Astrocyte of the hippocampus (primary cell): ENCODE results near the gene TP53BP1.
A peak's percentile ranks its signal among the peaks of the same experiment; 100 is the strongest.
"Not testable (repeated sequence)": the region's sequence is repeated elsewhere in the genome, so short reads cannot be mapped to it uniquely, and the experiment has no call there.

Source experiments
- DNase-seq: peaks from one replicate; pipeline ENCODE4 v3.0.0; 2011; ENCODE audit warnings: low read depth, low spot score

TP53BP1 gene

GRCh38 chr15:43492673-43493601 lies at the start of gene TP53BP1:
Gene TP53BP1, minus strand, starts transcription at chr15:43493156. Its CDS starts 113 bp downstream, at chr15:43493043.
- peak; percentile 98 for DNase-seq

- DNase-seq, result no peak
Observed at GRCh38 chr15:43541785-43542184, 48.8 kb upstream of the TP53BP1 start.

GRCh38 chr15:43538091-43538490 lies 45.1 kb upstream of the TP53BP1 start:
- DNase-seq, result no peak

GRCh38 chr15:43534897-43535296 lies 41.9 kb upstream of the TP53BP1 start:
- no peak for DNase-seq

GRCh38 chr15:43532826-43533225 lies 39.9 kb upstream of the TP53BP1 start:
- not testable (repeated sequence) for DNase-seq

- DNase-seq, result no peak
Observed at GRCh38 chr15:43531018-43531670, 38.2 kb upstream of the TP53BP1 start.

GRCh38 chr15:43529587-43530345 lies 36.8 kb upstream of the TP53BP1 start:
- no peak for DNase-seq

- no peak for DNase-seq
Observed at GRCh38 chr15:43529141-43529540, 36.2 kb upstream of the TP53BP1 start.

- no peak for DNase-seq
Observed at GRCh38 chr15:43528542-43529007, 35.6 kb upstream of the TP53BP1 start.

- no peak for DNase-seq
Observed at GRCh38 chr15:43527802-43528541, 35.0 kb upstream of the TP53BP1 start.

GRCh38 chr15:43527016-43527801 lies 34.3 kb upstream of the TP53BP1 start:
- DNase-seq, result no peak

GRCh38 chr15:43526261-43526930 lies 33.4 kb upstream of the TP53BP1 start:
- no peak for DNase-seq

GRCh38 chr15:43525131-43525530 lies 32.2 kb upstream of the TP53BP1 start:
- no peak for DNase-seq

- no peak for DNase-seq
Observed at GRCh38 chr15:43524254-43524845, 31.4 kb upstream of the TP53BP1 start.

GRCh38 chr15:43523646-43524045 lies 30.7 kb upstream of the TP53BP1 start:
- no peak for DNase-seq

GRCh38 chr15:43522247-43522646 lies 29.3 kb upstream of the TP53BP1 start:
- DNase-seq, result no peak

- no peak for DNase-seq
Observed at GRCh38 chr15:43521419-43521818, 28.5 kb upstream of the TP53BP1 start.

- no peak for DNase-seq
Observed at GRCh38 chr15:43520138-43520537, 27.2 kb upstream of the TP53BP1 start.

- no peak for DNase-seq
Observed at GRCh38 chr15:43519196-43519595, 26.2 kb upstream of the TP53BP1 start.
